H54 (cell line): ENCODE results near the gene ADAMTS17.

Source experiments
- DNase-seq: peaks from one replicate; pipeline ENCODE4 v3.0.0; 2011; ENCODE audit warnings: low spot score, mixed read lengths; ENCODE audit not compliant: insufficient read length
- FAIRE-seq: peaks from 3 replicates; lab custom pipeline; 2011; peaks lifted over from hg19 to GRCh38; lab: Jason Lieb, UNC
- POLR2A ChIP-seq: IDR thresholded peaks from 2 replicates; pipeline ENCODE4 v1.6.1; 2011; ENCODE audit warnings: low read depth, mild to moderate bottlenecking, low read length

ADAMTS17 gene

GRCh38 chr15:100163961-100164360 lies 177.8 kb downstream of the ADAMTS17 start:
- TF ChIP-seq POLR2A = no peak
- DNase-seq (no peak), FAIRE-seq (no peak)

GRCh38 chr15:100160953-100161352 lies 180.8 kb downstream of the ADAMTS17 start:
- TF ChIP-seq POLR2A = no peak
- DNase-seq (no peak), FAIRE-seq (no peak)

- no peak for FAIRE-seq
- no peak for DNase-seq
- TF ChIP-seq POLR2A = no peak
Measured at GRCh38 chr15:100159436-100159835, 182.3 kb downstream of the ADAMTS17 start.

GRCh38 chr15:100158356-100158755 lies 183.4 kb downstream of the ADAMTS17 start:
- FAIRE-seq = no peak
- TF ChIP-seq POLR2A = no peak
- DNase-seq = no peak

- DNase-seq (no peak), FAIRE-seq (no peak)
- TF ChIP-seq POLR2A = no peak
Measured at GRCh38 chr15:100156201-100156600, 185.6 kb downstream of the ADAMTS17 start.

GRCh38 chr15:100154338-100154737 lies 187.4 kb downstream of the ADAMTS17 start:
- DNase-seq (no peak), FAIRE-seq (no peak)
- no peak for TF ChIP-seq POLR2A

GRCh38 chr15:100152463-100152862 lies 189.3 kb downstream of the ADAMTS17 start:
- no peak for DNase-seq
- no peak for TF ChIP-seq POLR2A
- FAIRE-seq = no peak

GRCh38 chr15:100150906-100151305 lies 190.9 kb downstream of the ADAMTS17 start:
- FAIRE-seq = no peak

GRCh38 chr15:100147828-100148227 lies 193.9 kb downstream of the ADAMTS17 start:
- no peak for FAIRE-seq
- DNase-seq = no peak
- TF ChIP-seq POLR2A = no peak

More at GRCh38 chr15:100150906-100151305, 190.9 kb downstream of the ADAMTS17 start:
- no peak for TF ChIP-seq POLR2A
- no peak for DNase-seq

- FAIRE-seq (no peak), DNase-seq (no peak)
- TF ChIP-seq POLR2A = no peak
Measured at GRCh38 chr15:100143378-100143777, 198.4 kb downstream of the ADAMTS17 start.

- no peak for TF ChIP-seq POLR2A
- FAIRE-seq = no peak
- no peak for DNase-seq
Measured at GRCh38 chr15:100141311-100142001, 200.3 kb downstream of the ADAMTS17 start.

- DNase-seq (no peak), FAIRE-seq (no peak)
- no peak for TF ChIP-seq POLR2A
Measured at GRCh38 chr15:100140527-100141308, 201.1 kb downstream of the ADAMTS17 start.

- TF ChIP-seq POLR2A = no peak
- FAIRE-seq (no peak), DNase-seq (no peak)
Measured at GRCh38 chr15:100134586-100134985, 207.2 kb downstream of the ADAMTS17 start.

GRCh38 chr15:100134089-100134583 lies 207.6 kb downstream of the ADAMTS17 start:
- TF ChIP-seq POLR2A = no peak
- DNase-seq = no peak
- FAIRE-seq = no peak

GRCh38 chr15:100133001-100133400 lies 208.8 kb downstream of the ADAMTS17 start:
- FAIRE-seq (no peak), DNase-seq (no peak)
- TF ChIP-seq POLR2A = no peak
